HCT116 (cell line): ENCODE data around the gene OR6N2. TPM values are rescaled to one million over a fixed set of nuclear protein-coding genes. Genes with fewer than 3 reads are reported as not detected.

Experiments used
- ATAC-seq: fragments of 200-7000 bp; cut with Tn5 transposase; 2 replicates; pipeline ENCODE4 v1.9.1; 2020; ENCODE audit warnings: mild to moderate bottlenecking, moderate library complexity
- BruUV-seq: library from RNA; stranded (reverse); fragments of 400-500 nt; replicated peaks from 2 replicates; lab custom pipeline; 2021; lab: Mats Ljungman, UMichigan
- CTCF ChIA-PET: fragments of 300-600 bp; sonication (Branson Sonifier 250); formaldehyde crosslinking; loops from one replicate; lab custom pipeline; 2021; ENCODE audit warnings: antibody characterized with exemption; lab: Charles Lee
- POLR2A ChIA-PET: fragments of 300-600, 350-600 bp; sonication (Branson Sonifier 250); formaldehyde crosslinking; loops from one replicate; lab custom pipeline; 2021; ENCODE audit warnings: antibody characterized with exemption; lab: Charles Lee
- RAD21 ChIA-PET, 2 experiments: fragments of 300-600 bp; sonication (Branson Sonifier 250); formaldehyde crosslinking; loops; one replicate each; lab custom pipeline; 2023; ENCODE audit warnings: low total read pairs in 2 of 2; ENCODE audit not compliant: uncharacterized antibody in 2 of 2, unreplicated experiment in 2 of 2, low non-redundant PET in 1 of 2; lab: Charles Lee
- DNase-seq: peaks from one replicate; pipeline ENCODE4 v3.0.0-alpha.2; 2010; ENCODE audit warnings: low read depth, low spot score
- H2AFZ ChIP-seq: fragments of 200-600 bp; shearing (Covaris generic), sonication (generic); 2 replicates; pipeline ENCODE4 v1.6.1; 2017; ENCODE audit warnings: low read depth, mixed run types, mixed read lengths, antibody characterized with exemption, low read length; ENCODE audit not compliant: poor library complexity, severe bottlenecking
- H3K27ac ChIP-seq: 2 replicates; pipeline ENCODE4 v1.5.1; 2012; ENCODE audit warnings: low read depth, low read length
- H3K27me3 ChIP-seq: fragments of 200-600 bp; sonication (generic); 2 replicates; pipeline ENCODE4 v1.6.1; 2016; ENCODE audit warnings: mixed run types, low read length, mixed read lengths; ENCODE audit not compliant: insufficient read depth
- H3K36me3 ChIP-seq, 2 experiments: fragments of 200-500 bp in 1 of 2; fragments of 200-600 bp in 1 of 2; sonication (Bioruptor generic) in 1 of 2; sonication (generic) in 1 of 2; 2 replicates each; pipeline versions ENCODE4 v1.5.1 to v1.6.1; 2014 to 2016; ENCODE audit warnings: low read length in 2 of 2, inconsistent platforms in 1 of 2, mixed read lengths in 1 of 2, mixed run types in 1 of 2; ENCODE audit not compliant: insufficient read depth in 2 of 2, control insufficient read depth in 1 of 2
- H3K4me1 ChIP-seq, 2 experiments: fragments of 200-600 bp in 1 of 2; sonication (generic) in 1 of 2; 2 replicates each; pipeline versions ENCODE4 v1.5.1 to v1.6.1; 2012 to 2017; ENCODE audit warnings: low read length in 2 of 2, inconsistent platforms in 1 of 2, mild to moderate bottlenecking in 1 of 2, mixed read lengths in 1 of 2, mixed run types in 1 of 2, moderate library complexity in 1 of 2; ENCODE audit not compliant: insufficient read depth in 2 of 2, control insufficient read depth in 1 of 2
- H3K4me2 ChIP-seq: fragments of 200-600 bp; sonication (generic); 2 replicates; pipeline ENCODE4 v1.6.1; 2017; ENCODE audit warnings: mixed run types, low read length, mixed read lengths
- H3K4me3 ChIP-seq, 2 experiments: fragments of 200-600 bp in 1 of 2; sonication (generic) in 1 of 2; replicated peaks in 1 of 2; 2 replicates each; pipeline ENCODE4 v1.5.1; 2011 to 2016; ENCODE audit warnings: low read length in 2 of 2, control low read depth in 1 of 2, low read depth in 1 of 2, mild to moderate bottlenecking in 1 of 2, mixed read lengths in 1 of 2, mixed run types in 1 of 2
- H3K79me2 ChIP-seq: fragments of 200-600 bp; sonication (generic); 2 replicates; pipeline ENCODE4 v1.6.1; 2017; ENCODE audit warnings: mild to moderate bottlenecking, mixed run types, low read length, moderate library complexity, mixed read lengths; ENCODE audit not compliant: insufficient read depth
- H3K9ac ChIP-seq: fragments of 200-600 bp; sonication (generic); 2 replicates; pipeline ENCODE4 v1.6.1; 2016; ENCODE audit warnings: low read length, mixed read lengths
- H3K9me2 ChIP-seq: fragments of 200-600 bp; sonication (generic), shearing (Covaris generic); 2 replicates; pipeline ENCODE4 v1.6.1; 2017; ENCODE audit warnings: mixed run types, mild to moderate bottlenecking, moderate library complexity; ENCODE audit not compliant: insufficient read depth
- H3K9me3 ChIP-seq, 2 experiments: fragments of 200-500 bp in 1 of 2; fragments of 200-600 bp in 1 of 2; sonication (Bioruptor generic) in 1 of 2; sonication (generic) in 1 of 2; 2 replicates each; pipeline ENCODE4 v1.6.1; 2014 to 2017; ENCODE audit warnings: low read length in 2 of 2, mixed read lengths in 2 of 2, inconsistent platforms in 1 of 2, low read depth in 1 of 2, mild to moderate bottlenecking in 1 of 2, mixed run types in 1 of 2, moderate library complexity in 1 of 2; ENCODE audit not compliant: control insufficient read depth in 1 of 2, insufficient read depth in 1 of 2
- H4K20me1 ChIP-seq: fragments of 200-600 bp; sonication (generic), shearing (Covaris generic); 2 replicates; pipeline ENCODE4 v1.6.1; 2017; ENCODE audit warnings: mixed run types, mild to moderate bottlenecking, moderate library complexity; ENCODE audit not compliant: insufficient read depth
- CTCF ChIP-seq, 3 experiments: fragments of 200-600 bp in 1 of 3; sonication (generic) in 1 of 3; IDR thresholded peaks in 2 of 3; conservative IDR thresholded peaks in 1 of 3; 2 replicates each; pipeline ENCODE4 v1.5.1; 2012 to 2017; ENCODE audit warnings: low read depth in 2 of 3, low read length in 2 of 3, antibody characterized with exemption in 1 of 3, borderline replicate concordance in 1 of 3, control low read depth in 1 of 3, mild to moderate bottlenecking in 1 of 3, mixed read lengths in 1 of 3, mixed run types in 1 of 3, moderate library complexity in 1 of 3; ENCODE audit not compliant: insufficient read depth in 1 of 3
- EGR1 ChIP-seq: IDR thresholded peaks from 2 replicates; pipeline ENCODE4 v1.6.1; 2012; ENCODE audit warnings: low read depth
- ELF1 ChIP-seq: IDR thresholded peaks from 2 replicates; pipeline ENCODE4 v1.6.1; 2012; ENCODE audit warnings: low read depth, borderline replicate concordance
- EZH2 ChIP-seq: fragments of 200-600 bp; sonication (generic); IDR thresholded peaks from 2 replicates; pipeline ENCODE4 v1.6.1; 2017; ENCODE audit warnings: antibody characterized with exemption, mixed run types
- JUND ChIP-seq: IDR thresholded peaks from 2 replicates; pipeline ENCODE4 v1.6.1; 2012
- POLR2AphosphoS5 ChIP-seq: IDR thresholded peaks from 2 replicates; pipeline ENCODE4 v1.6.1; 2011; ENCODE audit warnings: mild to moderate bottlenecking, low read depth, low read length, moderate library complexity
- RAD21 ChIP-seq: IDR thresholded peaks from 2 replicates; pipeline ENCODE4 v1.6.1; 2012; ENCODE audit warnings: low read depth, mild to moderate bottlenecking
- SIN3A ChIP-seq: IDR thresholded peaks from 2 replicates; pipeline ENCODE4 v1.6.1; 2012; ENCODE audit warnings: low read depth
- YY1 ChIP-seq: IDR thresholded peaks from 2 replicates; pipeline ENCODE4 v1.6.1; 2011; ENCODE audit warnings: low read length, low read depth, moderate library complexity, mild to moderate bottlenecking; ENCODE audit not compliant: insufficient replicate concordance; ENCODE audit errors: extremely low read depth
- ZBTB33 ChIP-seq: IDR thresholded peaks from 2 replicates; pipeline ENCODE4 v1.6.1; 2011; ENCODE audit warnings: mild to moderate bottlenecking, low read length, moderate library complexity; ENCODE audit not compliant: insufficient replicate concordance; ENCODE audit errors: extremely low read depth
- intact Hi-C: fragments of 100-400 bp; cut with micrococcal nuclease; formaldehyde crosslinking; loops from 2 replicates; pipeline ENCODE4 v1.10.0; 2022
- total RNA-seq: library from RNA; stranded (reverse); gene quantifications from one replicate; pipeline ENCODE4 v1.2.1, GENCODE V29; 2021; ENCODE audit not compliant: unreplicated experiment

Gene OR6N2
- total RNA-seq, 1 experiment from 2014 or later = not detected

DNA sequence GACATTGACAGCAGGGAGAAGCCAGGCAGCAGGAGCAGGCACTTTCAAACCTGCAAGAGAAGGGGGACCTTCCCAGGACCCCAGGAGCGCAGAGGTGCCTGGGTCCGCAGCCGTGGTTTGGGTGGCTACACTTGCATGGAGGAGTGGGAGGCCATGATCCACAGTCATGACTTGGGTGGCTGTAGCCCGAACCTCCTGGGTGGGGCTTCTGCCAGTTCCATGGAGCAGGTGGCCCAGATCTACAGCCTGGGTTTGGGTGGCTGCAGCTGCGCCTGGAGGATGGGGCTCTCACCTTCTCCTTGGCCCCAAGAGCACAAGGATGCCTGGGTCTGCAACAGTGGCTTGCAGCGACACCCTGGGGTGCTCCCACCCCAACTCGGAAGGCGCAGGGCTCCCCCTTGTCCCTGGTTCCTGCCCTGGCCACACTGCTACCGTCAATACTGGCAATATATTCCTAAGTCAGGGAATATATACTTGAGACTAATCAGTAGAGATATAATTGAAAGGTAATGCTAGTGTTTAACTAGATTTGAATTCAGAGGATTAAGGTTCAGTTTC is 28.8 kb downstream of the OR6N2 start (continued):
- TF ChIP-seq ZBTB33 (no peak), EZH2 (no peak), JUND (no peak)

- Histone ChIP-seq H3K4me3 (no peak overlapping the region), H3K9ac (no peak overlapping the region), H3K9me2 (no peaks in the 10 kb centered on the region), H3K27ac (no peak overlapping the region), H3K79me2 (no peaks in the 10 kb centered on the region), H3K27me3 (no peaks in the 10 kb centered on the region), H3K9me3 (no peaks in the 10 kb centered on the region), H3K4me1 (no peaks in the 10 kb centered on the region), H4K20me1 (no peaks in the 10 kb centered on the region), H2AFZ (no peak overlapping the region), H3K4me2 (no peak overlapping the region), H3K36me3 (no peaks in the 10 kb centered on the region)
- intact Hi-C loops = no loop called here
- TF ChIP-seq EGR1 (no peak), POLR2AphosphoS5 (no peak), ELF1 (no peak), RAD21 (no peak)
- DNase-seq (no peak), ATAC-seq (no peak)
- POLR2A ChIA-PET = no interaction called here
- RAD21 ChIA-PET = no interaction called here
- CTCF ChIA-PET = no interaction called here
- no TSS peak for BruUV-seq
Observed at GRCh38 chr1:158735848-158736247, 45.2 kb downstream of the OR6N2 start.

DNA sequence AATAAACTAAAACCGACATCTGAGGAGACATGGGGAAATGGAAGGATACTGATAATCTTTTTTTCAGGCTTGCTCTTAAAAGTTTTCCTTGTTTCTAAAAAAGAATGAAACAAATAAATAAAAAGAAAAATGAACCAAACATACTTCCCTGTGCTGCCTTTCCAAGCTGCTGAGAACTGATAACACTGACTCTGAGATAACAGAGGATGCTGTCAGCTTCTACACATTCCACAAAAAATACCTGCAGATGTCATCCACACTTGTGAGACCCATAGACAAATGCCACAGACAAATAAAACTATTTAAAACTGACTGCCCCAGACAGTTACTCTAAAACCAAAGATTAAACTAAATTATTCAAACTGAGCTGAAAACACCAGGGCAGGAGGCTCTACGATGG is 48.5 kb downstream of the OR6N2 start:
- no peaks in the 10 kb centered on the region for H4K20me1 ChIP-seq
- H3K4me1 ChIP-seq = no peaks in the 10 kb centered on the region
- intact Hi-C loops = no loop called here
- no peak overlapping the region for H2AFZ ChIP-seq
- no peaks in the 10 kb centered on the region for H3K79me2 ChIP-seq
- H3K9me3 ChIP-seq = no peaks in the 10 kb centered on the region
- no peak overlapping the region for H3K4me3 ChIP-seq
- POLR2A ChIA-PET = no interaction called here
- H3K27me3 ChIP-seq = no peaks in the 10 kb centered on the region
- no TSS peak for BruUV-seq
- no peak overlapping the region for H3K4me2 ChIP-seq
- RAD21 ChIA-PET = no interaction called here
- no peak overlapping the region for H3K27ac ChIP-seq
- no peaks in the 10 kb centered on the region for H3K9me2 ChIP-seq
- no peaks in the 10 kb centered on the region for H3K36me3 ChIP-seq
- H3K9ac ChIP-seq = no peak overlapping the region
- DNase-seq (no peak), ATAC-seq (no peak)
- CTCF ChIA-PET = no interaction called here
- no peak for TF ChIP-seq JUND
- TF ChIP-seq POLR2AphosphoS5 = no peak
- TF ChIP-seq SIN3A = no peak
- TF ChIP-seq YY1 = no peak
- TF ChIP-seq CTCF (IDR thresholded peaks at IDR 0.05 in 2 of 3, conservative IDR thresholded peaks at IDR 0.05 in 1 of 3; ENCODE audit: borderline replicate concordance in 1 of 3, insufficient read depth in 1 of 3, low read depth in 2 of 3, low read length in 2 of 3) = no peak
- no peak for TF ChIP-seq RAD21
- no peak for TF ChIP-seq EZH2
- no peak for TF ChIP-seq EGR1
